Measurements from ENCODE around the gene ZBTB9.

The ZBTB9 gene

GRCh38 chr6:33419580-33420490 is 34.5 kb upstream of the ZBTB9 start, which contains the start of gene SYNGAP1:
Gene SYNGAP1, plus strand, starts transcription at chr6:33420065. Its CDS starts 200 bp downstream, at chr6:33420265.
- FAIRE-seq = no peak

DNA sequence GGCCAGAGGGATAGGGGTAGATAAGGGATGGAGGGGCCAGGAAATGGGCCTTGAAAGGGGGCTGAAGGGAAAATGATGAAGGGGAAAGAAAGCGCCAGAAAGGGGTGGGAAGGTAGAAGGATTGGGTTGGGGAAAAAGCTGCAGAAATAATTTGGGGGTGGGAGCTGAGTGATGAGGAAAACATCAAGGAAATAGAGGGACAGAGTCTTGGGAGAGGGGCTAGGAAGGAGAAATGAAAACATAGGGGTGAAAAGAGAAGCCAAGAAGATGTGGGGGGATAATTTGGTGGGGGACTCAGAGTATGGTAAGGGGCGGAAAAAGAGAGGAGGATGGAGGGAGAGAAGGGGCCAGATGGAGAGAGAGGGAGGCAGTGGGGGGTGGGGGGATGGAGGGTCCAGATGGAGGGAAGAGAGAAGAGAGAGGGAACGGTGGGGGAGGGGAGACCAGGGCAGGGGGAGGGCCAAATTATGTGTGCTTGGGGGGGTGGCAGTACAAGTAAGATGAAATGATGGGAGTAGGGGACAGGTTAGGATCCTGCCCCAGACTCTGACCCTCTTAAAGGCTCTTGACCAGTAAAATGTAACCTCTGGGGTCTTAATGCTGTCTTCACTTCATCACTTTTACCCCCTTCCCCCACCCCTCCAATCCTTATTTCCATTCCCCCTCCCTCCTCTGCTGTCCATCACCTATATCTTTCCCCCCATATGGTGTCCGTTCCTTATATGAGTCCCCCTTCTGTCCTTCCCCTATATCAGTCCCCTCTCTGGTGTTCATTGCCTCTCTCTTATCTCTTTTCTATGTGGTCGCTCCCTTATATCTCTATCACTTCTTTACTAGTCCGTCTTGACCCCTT is 33.7 kb upstream of the ZBTB9 start:
- no peak for FAIRE-seq

DNA sequence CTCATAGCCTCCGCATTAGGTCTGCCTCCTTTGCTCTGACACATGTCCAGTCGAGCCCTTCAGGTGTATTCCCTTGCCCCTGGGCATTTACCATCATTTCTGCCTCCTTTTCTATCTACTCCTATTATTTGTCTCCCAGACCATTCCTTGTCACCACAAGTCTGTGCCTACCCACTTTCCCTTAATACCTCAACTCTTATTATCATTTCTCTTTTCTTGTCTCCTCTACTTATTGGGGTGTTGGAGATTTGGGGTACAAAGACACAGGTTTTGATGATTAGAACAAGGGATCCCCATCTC is 33.1 kb upstream of the ZBTB9 start:
- FAIRE-seq = no peak

GRCh38 chr6:33423777-33424176 is 30.6 kb upstream of the ZBTB9 start:
- FAIRE-seq = no peak

- FAIRE-seq = no peak
Observed at GRCh38 chr6:33424855-33425667, 29.3 kb upstream of the ZBTB9 start.

DNA sequence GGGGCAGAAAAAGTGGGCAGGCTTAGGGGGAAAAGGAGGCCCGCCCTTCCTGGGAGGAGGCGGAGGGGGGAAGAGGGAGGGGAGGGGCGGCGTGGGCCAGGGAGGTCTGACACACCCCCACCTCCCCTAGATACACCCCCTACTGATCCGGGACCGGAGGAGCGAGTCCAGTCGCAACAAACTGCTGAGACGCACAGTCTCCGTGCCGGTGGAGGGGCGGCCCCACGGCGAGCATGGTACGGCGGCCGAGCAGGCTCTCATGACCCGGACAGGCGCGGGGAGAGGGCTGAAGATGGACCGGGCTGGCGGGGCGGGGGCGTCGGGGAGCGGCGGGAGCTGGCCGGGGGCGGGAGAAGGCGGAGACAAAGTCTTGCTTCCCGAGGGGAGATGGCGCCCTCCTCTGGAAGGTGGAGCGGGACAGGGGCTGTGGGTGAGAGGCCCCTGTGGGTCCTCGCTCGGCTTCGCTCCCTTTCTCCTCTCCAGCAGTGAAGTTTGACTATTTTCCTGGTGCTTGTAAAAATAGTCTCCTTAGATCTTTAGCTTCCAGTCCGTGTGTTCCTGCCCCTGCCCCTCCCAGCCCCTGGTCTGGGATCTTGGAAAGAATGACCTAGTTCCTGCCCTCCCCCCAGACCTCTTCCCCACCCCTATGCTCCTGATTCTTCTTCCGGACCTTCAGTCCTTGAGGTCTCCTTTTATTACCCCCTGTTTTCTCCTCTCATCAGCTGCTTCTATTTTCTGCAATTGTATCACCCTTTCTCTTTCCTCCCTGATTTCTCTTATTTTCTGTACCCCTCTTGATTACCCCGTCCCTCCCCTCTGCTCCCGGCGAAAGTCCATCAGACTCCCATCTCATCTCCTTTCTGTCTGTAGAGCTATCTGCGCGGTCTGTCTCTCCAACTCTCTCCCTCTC is 28.5 kb upstream of the ZBTB9 start:
- FAIRE-seq = no peak

DNA sequence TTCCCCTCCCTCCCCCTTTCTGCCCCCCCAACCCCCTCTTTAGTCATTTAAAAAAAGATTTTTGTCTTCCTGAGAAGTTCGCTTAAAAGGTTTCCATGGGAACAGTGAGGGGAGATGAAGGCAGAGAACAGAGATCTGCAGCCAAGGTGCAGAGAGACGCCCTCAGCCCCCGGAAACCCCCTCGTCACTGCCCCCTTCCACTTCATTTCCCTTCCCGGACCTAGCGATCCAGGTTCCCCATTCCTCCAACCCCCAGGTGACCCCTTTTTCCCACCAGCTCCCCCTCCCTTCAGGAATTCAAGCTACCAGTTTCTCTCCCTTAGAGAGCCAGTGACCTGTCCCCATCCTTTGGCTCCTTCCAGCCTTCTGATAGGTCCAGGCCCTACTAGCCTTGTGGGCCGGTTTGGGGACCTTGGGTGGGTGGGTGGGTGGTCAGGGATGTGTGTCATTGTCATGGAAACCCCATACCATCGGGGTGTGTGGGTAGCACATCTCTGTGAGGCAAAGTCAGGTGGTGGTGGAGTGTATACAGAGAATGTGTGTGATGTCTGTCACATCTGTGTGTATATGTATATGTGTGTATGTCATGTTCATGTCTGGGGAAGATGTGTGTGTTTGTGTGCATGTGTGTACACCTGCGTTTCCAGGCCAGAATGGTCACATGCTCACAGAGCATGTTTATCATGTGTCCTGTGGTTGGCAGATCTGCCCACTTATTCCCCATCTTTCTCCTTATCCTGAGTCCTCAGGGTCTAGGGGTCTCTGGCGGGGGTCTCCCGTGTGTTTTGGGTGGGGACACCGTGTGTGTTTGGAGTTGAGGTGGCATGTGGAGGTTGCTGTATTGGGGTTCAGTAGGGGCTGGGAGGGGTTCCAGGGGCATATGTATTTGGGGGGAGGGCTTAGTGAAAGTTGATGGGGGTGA is 27.5 kb upstream of the ZBTB9 start:
- no peak for FAIRE-seq

GRCh38 chr6:33427585-33428223 is 26.7 kb upstream of the ZBTB9 start:
- FAIRE-seq = no peak

DNA sequence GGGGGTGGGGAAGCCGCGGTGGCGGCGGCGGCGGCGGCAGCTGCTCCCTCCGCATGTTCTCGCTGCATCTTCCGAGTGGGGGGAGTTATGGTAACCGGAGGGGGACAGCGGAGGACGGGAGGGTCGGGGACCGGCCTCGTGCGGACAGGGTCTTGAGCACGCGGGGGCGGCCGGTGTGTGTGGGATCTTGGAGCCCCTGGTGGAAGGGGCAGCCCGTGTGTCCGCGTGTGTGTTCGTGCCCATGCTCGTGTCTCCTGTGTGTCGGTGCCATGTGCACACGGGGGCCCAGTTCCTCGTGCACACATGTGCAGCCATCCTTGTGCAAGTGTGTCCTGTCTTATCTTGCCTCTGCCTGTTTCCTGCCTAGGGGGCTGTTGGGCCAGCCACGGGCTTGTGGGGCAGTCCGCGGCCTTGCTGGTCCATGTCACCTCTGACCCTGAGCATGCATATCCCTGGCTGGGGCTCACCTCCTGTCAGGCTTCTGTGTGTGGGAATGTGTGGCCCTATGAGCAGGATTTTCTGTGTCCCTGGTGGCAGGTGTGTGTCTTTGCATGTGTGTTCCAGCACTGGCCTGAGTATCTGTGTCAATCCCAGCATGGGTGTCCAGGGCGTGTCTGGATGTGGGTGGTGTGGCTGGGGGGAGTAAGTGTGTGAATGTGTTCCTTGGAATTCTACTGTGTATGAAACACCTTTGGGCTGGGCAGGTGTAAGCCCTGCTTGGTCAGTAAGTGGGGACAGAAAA is 26.0 kb upstream of the ZBTB9 start:
- FAIRE-seq = no peak

- FAIRE-seq = no peak
Observed at GRCh38 chr6:33428966-33429749, 25.2 kb upstream of the ZBTB9 start.

DNA sequence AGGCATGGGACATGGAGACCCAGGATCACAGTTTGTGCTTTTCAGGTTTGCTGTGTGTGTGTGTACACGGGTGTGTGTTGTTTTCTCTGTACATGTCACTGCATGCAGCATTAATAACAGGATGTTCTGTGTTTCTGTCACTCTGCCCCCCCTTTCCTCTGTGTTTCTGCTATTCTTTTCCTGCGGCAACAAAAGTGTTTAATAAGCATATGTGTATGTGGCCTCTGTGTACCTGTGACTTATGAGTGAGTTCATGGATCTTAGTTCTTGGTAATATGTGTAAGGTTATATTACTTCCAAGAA is 24.7 kb upstream of the ZBTB9 start:
- no peak for FAIRE-seq

DNA sequence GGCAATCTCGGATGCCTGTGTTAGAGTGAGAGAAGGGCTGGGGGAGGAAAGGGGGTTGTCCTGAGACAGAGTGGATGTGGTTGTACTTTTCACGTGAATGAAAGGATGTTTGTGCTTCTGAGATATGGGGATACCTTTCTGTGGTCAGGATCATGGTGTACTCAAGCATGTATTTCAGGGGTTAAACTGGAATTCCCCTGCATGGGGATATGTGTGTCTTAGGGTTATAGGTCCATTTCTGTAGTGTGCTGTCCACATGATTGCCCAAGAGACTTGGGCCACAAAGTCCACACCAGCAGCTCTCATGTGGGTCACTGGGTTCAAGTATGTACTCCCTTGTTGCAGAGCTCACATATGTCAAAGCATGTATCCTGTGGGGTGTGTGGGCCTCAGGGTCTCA is 24.0 kb upstream of the ZBTB9 start:
- no peak for FAIRE-seq

- no peak for FAIRE-seq
Observed at GRCh38 chr6:33430991-33431879, 23.1 kb upstream of the ZBTB9 start.

- no peak for FAIRE-seq
Observed at GRCh38 chr6:33431880-33432541, 22.4 kb upstream of the ZBTB9 start.

- no peak for FAIRE-seq
Observed at GRCh38 chr6:33432546-33432945, 21.8 kb upstream of the ZBTB9 start.

GRCh38 chr6:33433001-33433543 is 21.3 kb upstream of the ZBTB9 start:
- no peak for FAIRE-seq

Data from colon (tissue), 2 donors.